NCI-H1048 (cell line): ENCODE measurements around the gene IRS2.

Experiments used
- DNase-seq: peaks from one replicate; lab custom pipeline; 2025; lab: John Stamatoyannopoulos, UW

The IRS2 gene

GRCh38 chr13:109706015-109706715 lies 80.2 kb downstream of the IRS2 start:
- DNase-seq = no peak

- DNase-seq = no peak
Observed at GRCh38 chr13:109704771-109705635, 81.4 kb downstream of the IRS2 start.

- DNase-seq = no peak
Observed at GRCh38 chr13:109703250-109703649, 83.1 kb downstream of the IRS2 start.
